Pancreas (tissue), 10 donors: ENCODE data around the gene MYLK. TPM values are rescaled to one million over a fixed set of nuclear protein-coding genes. Genes with fewer than 3 reads are reported as not detected.
A peak's percentile ranks its signal among the peaks of the same experiment; 100 is the strongest.

Experiments
- ATAC-seq, 4 donors: fragments of 200-7000 bp; cut with Tn5 transposase; one replicate each; pipeline versions ENCODE4 v1.8.0 to v1.9.1; 2020; ENCODE audit warnings: mild to moderate bottlenecking in 4 of 4, moderate library complexity in 4 of 4
- DNase-seq, 6 donors: peaks; one replicate each; pipeline ENCODE4 v3.0.0-alpha.2; 2020
- FAIRE-seq: peaks from 2 replicates; lab custom pipeline; 2012; peaks lifted over from hg19 to GRCh38; lab: Jason Lieb, UNC
- H3K27ac ChIP-seq, 4 donors: fragments of 200-600 bp; sonication (generic); 1 replicate in 3 of 4; 2 replicates in 1 of 4; pipeline versions ENCODE4 v1.5.0 to v1.8.0; 2020
- H3K27me3 ChIP-seq, 4 donors: fragments of 200-600 bp; one replicate each; pipeline ENCODE4 v1.8.0; 2021
- H3K36me3 ChIP-seq, 3 donors: fragments of 200-600 bp; sonication (generic) in 1 of 3; one replicate each; pipeline versions ENCODE4 v1.5.0 to v1.8.0; 2020 to 2021
- H3K4me1 ChIP-seq, 3 donors: fragments of 200-600 bp; one replicate each; pipeline ENCODE4 v1.8.0; 2021
- H3K4me3 ChIP-seq, 4 donors: fragments of 200-600 bp; sonication (generic) in 2 of 4; one replicate each; pipeline versions ENCODE4 v1.5.0 to v1.8.0; 2020 to 2021
- H3K9me3 ChIP-seq, 4 donors: fragments of 200-600 bp; one replicate each; pipeline ENCODE4 v1.8.0; 2021
- CTCF ChIP-seq, 4 donors: fragments of 200-600 bp; sonication (generic) in 3 of 4; IDR thresholded peaks; one replicate each; pipeline versions ENCODE4 v1.5.0 to v1.8.0; 2021; ENCODE audit warnings: antibody characterized with exemption in 4 of 4
- WGBS, 2 donors: extraction: QIAGEN DNeasy Blood & Tissue Kit; methylation state at CpG; one replicate each; pipeline ENCODE4 v1.1.7; 2013; 5-methylcytosine and 5-hydroxymethylcytosine counted together
- intact Hi-C, 3 donors: fragments of 100-400 bp; cut with DNase I; formaldehyde crosslinking; loops; one replicate each; pipeline versions ENCODE4 v1.11.1 to v1.14.2; 2022
- polyA plus RNA-seq, 2 donors: library from polyadenylated mRNA; stranded (reverse); fragments of 200-250 nt; gene quantifications; one replicate each; pipeline ENCODE4 v1.2.3, GENCODE V29; 2013
- total RNA-seq, 6 donors: library from RNA; stranded (reverse); fragmentation: NEBNext Ultra II Directional in 4 of 6; extraction: Animal tissue kit (Norgen Biotek cat#: 25700) in 4 of 6; gene quantifications; one replicate each; pipeline versions ENCODE4 v1.2.1 to v1.2.4, GENCODE V29; 2021 to 2023
- donor health status: healthy with polysubstance abuse.
- donor health status: DM: no; HTN: no; CAD: no; lungs with moderate emphysema.
- donor health status: DM: no; HTN: no; CAD: no.
- donor health status: control.
- donor health status: control.
- donor health status: Bipolar disorder and iron deficiency.
- donor health status: DM: yes; HTN: yes; CAD: no.
- donor health status: DM: no; HTN: no; CAD: no.
- donor health status: DM: no; HTN: no; CAD: no.
- donor health status: DM: yes; HTN: yes; CAD: no.

MYLK gene
- total and polyA plus RNA-seq, 8 donors = 3.1 to 12.0 (median 6.7) TPM

- Histone ChIP-seq H3K27me3 (no peaks in the 10 kb centered on the region), H3K27ac (no peak overlapping the region), H3K36me3 (no peaks in the 10 kb centered on the region), H3K9me3 (no peaks in the 10 kb centered on the region), H3K4me3 (no peak overlapping the region), H3K4me1 (no peaks in the 10 kb centered on the region)
- TF ChIP-seq CTCF (IDR thresholded peaks at IDR 0.05) = no peak
- 92 to 94% methylated on average over 3 of the region's 3 CpGs for WGBS, 2 donors
- DNase-seq (no peak), FAIRE-seq (no peak), ATAC-seq (no peak)
- intact Hi-C loops = no loop called here
Observed at GRCh38 chr3:123593381-123593780, 290.8 kb downstream of the MYLK start.

GRCh38 chr3:123590685-123591450 is 293.3 kb downstream of the MYLK start:
- Histone ChIP-seq H3K4me3 (no peak overlapping the region), H3K4me1 (peaks cover 0 to 8% (median 0%) of the 10 kb centered on the region in 3 donors), H3K9me3 (no peaks in the 10 kb centered on the region), H3K36me3 (no peaks in the 10 kb centered on the region), H3K27ac (no peak overlapping the region), H3K27me3 (no peaks in the 10 kb centered on the region)
- FAIRE-seq (no peak), DNase-seq (no peak), ATAC-seq (no peak)
- 84 to 98% methylated on average over 3 of the region's 3 CpGs for WGBS, 2 donors
- intact Hi-C loops = no loop called here
- TF ChIP-seq CTCF (IDR thresholded peaks at IDR 0.05) = no peak

GRCh38 chr3:123587401-123587800 is 296.7 kb downstream of the MYLK start:
- DNase-seq (no peak), ATAC-seq (no peak), FAIRE-seq (no peak)
- WGBS, 2 donors = 64 to 84% methylated on average over 2 of the region's 2 CpGs
- intact Hi-C loops = no loop called here
- Histone ChIP-seq H3K27me3 (no peaks in the 10 kb centered on the region), H3K4me3 (no peak overlapping the region), H3K27ac (no peak overlapping the region), H3K9me3 (no peaks in the 10 kb centered on the region), H3K36me3 (no peaks in the 10 kb centered on the region), H3K4me1 (peaks cover 0 to 20% (median 7%) of the 10 kb centered on the region in 3 donors)
- TF ChIP-seq CTCF (IDR thresholded peaks at IDR 0.05) = no peak

GRCh38 chr3:123586968-123587367 is 297.2 kb downstream of the MYLK start:
- no peak for TF ChIP-seq CTCF (IDR thresholded peaks at IDR 0.05)
- H3K4me3 ChIP-seq = no peak overlapping the region
- no peak overlapping the region for H3K27ac ChIP-seq
- H3K27me3 ChIP-seq = no peaks in the 10 kb centered on the region
- no peaks in the 10 kb centered on the region for H3K36me3 ChIP-seq
- DNase-seq (no peak), FAIRE-seq (no peak), ATAC-seq (no peak)
- WGBS, 2 donors = 80 to 83% methylated on average over 2 of the region's 2 CpGs
- H3K4me1 ChIP-seq = peaks cover 0 to 20% (median 7%) of the 10 kb centered on the region in 3 donors
- intact Hi-C loops = no loop called here
- H3K9me3 ChIP-seq = no peaks in the 10 kb centered on the region

GRCh38 chr3:123586131-123586530 is 298.0 kb downstream of the MYLK start:
- no peak for TF ChIP-seq CTCF (IDR thresholded peaks at IDR 0.05)

More at GRCh38 chr3:123586131-123586530, 298.0 kb downstream of the MYLK start:
- peak overlapping the region in 2 of 4 donors; percentile 90 to 95 for H3K27ac ChIP-seq
- H3K36me3 ChIP-seq = no peaks in the 10 kb centered on the region
- H3K4me1 ChIP-seq = peaks cover 0 to 20% (median 7%) of the 10 kb centered on the region in 3 donors
- peak in 4 of 6 donors; percentile 14 to 45 (median 35) for DNase-seq
- WGBS, 2 donors = 2% methylated on average over 10 of the region's 10 CpGs
- intact Hi-C loops = no loop called here
- FAIRE-seq = no peak
- no peaks in the 10 kb centered on the region for H3K27me3 ChIP-seq
- peak overlapping the region; percentile 79 to 86 (median 82) for H3K4me3 ChIP-seq
- peak in 3 of 4 donors; percentile 17 to 55 (median 31) for ATAC-seq
- H3K9me3 ChIP-seq = no peaks in the 10 kb centered on the region
